IPS DF 4.7 (cell line): ENCODE data around the gene PIK3CG.

Experiments used
- DNase-seq: peaks from one replicate; pipeline ENCODE4 v3.0.0-alpha.2; 2013; ENCODE audit warnings: low spot score; ENCODE audit errors: extremely low read depth

Gene PIK3CG

DNA sequence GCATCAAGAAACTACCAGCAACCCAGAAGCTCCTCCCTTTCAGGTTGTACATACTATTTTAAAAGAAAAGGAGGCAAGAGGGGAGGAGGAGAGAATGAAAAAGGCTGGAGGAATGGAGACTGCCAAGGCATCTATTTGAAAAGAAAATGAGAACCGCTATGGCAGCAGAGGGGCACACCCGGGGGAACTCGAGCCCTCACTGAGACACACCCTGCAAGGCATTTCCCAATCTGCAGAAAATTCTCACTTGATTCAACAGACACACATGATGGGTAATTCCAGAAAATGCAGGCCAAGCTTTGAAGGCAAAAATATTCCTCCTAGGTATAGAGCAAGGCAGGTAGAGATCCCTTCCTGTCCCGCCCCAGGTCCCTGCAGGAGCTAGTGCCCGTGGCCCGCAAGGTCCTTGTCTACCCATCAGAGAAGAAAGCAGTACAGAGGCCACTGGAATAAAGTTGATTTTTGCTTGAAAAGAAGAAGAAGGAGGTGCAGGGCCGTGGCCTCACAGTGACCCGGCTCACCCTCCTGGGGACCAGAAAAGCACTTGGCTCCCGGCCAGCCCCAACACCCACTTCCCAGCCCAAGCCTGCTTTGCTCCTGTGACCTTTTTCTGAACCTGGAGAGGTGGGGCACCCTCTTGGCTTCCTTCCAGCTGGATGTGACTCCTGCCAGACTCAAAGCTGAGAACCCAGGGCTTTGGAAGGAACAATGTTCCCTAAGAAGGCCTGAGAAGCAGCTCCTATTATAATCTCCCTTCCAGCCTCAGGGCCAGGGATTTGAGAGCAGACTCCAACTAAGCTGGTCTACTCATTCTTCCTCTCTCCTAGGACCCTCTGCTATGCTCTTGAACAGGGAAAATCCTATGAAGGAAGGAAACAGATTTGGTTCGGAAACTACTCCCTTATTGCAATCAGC, 6.2 kb upstream of the PIK3CG start:
- DNase-seq: no peak

DNA sequence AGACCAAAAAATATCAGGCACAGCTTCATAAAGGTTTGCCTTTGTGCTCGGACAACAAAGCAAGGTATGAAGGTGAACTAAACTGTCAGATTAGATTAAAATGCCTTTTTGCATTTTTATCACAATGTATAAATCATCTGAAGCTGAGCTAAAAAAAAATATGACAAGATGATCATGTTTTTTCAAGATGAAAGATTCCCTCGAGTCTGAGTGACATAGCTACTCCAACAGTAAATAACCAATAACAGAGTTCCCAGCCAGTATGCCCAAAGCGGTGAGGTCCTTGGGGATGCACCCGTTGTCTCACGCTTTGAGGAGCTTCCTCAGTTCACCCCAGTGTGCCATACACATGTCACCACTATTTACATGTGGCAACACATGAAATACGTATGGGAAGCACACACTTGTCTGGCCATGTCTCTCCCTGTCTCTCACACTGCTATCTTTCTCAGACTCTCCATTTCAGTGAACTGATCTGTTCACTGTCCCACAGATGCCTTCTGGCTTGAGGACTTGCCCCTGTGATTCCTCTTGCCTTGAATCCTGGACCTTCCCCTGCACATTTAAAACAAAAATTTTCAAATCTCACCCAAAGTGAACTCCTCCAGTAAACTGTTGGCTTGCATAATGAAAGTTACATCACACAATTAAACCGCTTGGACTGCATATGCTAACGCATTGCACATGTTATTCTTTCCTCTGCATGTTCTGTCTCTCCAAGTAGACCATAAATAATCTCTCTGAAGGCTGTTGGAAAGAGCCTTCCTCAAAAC, 2.6 kb upstream of the PIK3CG start:
- DNase-seq: no peak

DNA sequence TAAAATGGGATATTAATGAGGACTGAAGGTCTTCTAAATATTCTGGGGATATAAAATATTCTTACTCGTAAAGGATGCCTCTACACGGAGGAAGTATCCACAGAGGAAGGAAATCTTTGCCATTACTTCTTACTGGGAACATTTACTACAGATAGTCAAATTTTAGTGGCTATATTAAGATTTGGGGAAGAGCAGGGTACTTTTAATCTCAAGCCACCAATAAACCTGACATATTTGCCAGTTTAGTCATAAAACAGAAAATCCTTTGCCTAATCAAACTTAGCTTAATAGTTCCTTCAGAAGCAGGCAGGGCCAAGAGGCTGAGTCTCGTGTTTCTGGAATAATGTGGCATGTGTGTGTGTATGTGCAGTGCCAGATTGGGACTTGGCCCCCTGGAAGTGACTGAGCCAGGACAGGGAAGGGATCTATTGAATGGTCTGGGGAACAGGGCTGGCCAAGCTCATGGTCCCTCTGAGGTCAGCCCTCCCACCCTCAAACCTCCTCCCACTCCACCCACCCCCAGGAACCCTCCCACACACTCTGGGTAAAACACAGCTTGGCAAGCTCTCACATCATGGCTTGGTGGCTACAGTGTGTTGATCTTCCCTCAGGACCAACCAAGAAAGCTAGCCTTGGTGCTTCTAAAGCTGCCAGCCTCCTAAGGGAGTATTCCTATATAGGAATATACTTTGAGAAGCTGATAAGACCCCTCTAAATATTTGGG, 1.6 kb upstream of the PIK3CG start:
- DNase-seq: no peak

DNA sequence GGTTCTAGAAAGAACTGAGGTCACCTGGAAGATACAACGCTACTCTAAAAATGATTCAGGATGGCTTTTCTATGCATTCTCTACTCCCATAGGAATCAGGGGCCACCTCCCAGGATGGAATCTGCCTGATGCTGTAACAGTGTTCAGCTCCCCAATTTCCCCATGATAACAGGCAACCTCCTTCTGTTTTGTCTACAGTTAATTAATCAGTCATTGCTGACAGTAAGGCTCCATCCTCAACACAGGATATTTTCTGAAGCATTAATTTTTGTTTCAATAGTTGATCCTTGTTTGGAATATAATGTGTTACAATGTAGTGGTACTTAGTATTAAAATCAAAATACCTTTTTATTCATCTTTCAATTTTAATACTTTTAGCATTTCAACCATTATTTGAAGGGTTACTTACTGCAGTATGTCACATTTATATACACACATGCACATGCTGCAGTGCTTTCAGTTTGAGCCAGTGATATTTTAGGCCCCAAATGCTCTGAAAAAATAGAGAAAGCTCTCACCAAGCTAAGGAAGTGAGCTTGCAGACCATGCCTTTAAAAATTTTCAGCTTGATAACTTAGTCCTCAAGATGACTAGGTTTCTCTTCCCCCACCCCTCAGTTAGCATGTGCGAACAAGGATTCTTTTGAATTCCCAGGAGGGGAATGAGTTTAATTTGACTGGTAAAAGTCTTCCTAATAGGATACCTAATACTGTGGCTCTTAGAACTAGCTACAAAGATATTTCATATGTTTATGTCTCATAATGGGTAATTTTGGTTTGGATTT, 592 bp upstream of the PIK3CG start:
- DNase-seq: no peak

DNA sequence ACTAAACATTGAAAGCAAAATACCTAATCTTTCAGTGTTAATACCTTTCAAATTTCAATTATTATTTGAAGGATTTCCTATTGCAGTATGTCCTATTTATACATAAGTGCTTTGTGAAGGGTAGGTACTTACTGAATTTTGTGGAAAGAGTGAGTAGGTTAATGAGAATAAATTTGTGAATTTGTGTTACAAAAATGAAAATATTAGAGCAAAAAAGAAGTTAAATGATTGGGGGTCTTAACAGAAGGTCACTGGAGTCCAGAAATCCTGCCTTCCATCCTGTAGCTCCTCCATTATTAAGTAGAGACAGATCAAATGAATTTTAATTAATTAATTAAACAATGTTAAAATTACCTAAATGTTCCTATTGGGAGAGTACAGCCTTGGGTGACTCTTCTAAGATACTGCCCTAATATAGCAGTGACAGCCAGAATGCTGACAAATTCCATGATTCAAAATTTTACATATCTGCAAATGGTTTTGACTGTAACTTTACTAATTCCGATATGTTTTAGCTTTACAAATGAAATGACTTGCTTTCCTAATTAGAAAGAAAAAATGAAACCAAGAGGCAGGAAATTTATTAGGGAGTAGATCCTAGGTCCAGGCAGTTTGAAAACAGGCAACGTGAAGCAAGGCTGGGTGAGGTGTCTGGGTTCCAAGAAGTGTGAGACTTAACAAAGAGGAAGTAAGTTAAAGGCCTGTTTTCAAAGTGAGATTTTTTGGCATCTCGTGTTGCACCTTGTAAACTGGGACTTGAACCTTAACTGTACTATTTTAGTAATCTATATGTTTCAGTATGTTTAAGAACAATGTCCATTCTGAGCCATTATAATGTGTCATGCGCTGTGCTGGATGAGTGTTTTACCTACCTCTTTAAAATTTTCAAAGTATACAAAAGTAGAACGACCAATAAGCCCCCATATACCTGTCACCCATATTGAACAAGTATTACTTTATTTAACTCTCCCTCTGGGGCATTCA, 1.5 kb downstream of the PIK3CG start:
- no peak for DNase-seq

DNA sequence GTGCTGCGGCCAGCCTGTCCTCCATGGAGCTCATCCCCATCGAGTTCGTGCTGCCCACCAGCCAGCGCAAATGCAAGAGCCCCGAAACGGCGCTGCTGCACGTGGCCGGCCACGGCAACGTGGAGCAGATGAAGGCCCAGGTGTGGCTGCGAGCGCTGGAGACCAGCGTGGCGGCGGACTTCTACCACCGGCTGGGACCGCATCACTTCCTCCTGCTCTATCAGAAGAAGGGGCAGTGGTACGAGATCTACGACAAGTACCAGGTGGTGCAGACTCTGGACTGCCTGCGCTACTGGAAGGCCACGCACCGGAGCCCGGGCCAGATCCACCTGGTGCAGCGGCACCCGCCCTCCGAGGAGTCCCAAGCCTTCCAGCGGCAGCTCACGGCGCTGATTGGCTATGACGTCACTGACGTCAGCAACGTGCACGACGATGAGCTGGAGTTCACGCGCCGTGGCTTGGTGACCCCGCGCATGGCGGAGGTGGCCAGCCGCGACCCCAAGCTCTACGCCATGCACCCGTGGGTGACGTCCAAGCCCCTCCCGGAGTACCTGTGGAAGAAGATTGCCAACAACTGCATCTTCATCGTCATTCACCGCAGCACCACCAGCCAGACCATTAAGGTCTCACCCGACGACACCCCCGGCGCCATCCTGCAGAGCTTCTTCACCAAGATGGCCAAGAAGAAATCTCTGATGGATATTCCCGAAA, 2.7 kb downstream of the PIK3CG start:
- no peak for DNase-seq

DNA sequence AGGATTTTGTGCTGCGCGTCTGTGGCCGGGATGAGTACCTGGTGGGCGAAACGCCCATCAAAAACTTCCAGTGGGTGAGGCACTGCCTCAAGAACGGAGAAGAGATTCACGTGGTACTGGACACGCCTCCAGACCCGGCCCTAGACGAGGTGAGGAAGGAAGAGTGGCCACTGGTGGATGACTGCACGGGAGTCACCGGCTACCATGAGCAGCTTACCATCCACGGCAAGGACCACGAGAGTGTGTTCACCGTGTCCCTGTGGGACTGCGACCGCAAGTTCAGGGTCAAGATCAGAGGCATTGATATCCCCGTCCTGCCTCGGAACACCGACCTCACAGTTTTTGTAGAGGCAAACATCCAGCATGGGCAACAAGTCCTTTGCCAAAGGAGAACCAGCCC, 3.3 kb downstream of the PIK3CG start:
- no peak for DNase-seq

DNA sequence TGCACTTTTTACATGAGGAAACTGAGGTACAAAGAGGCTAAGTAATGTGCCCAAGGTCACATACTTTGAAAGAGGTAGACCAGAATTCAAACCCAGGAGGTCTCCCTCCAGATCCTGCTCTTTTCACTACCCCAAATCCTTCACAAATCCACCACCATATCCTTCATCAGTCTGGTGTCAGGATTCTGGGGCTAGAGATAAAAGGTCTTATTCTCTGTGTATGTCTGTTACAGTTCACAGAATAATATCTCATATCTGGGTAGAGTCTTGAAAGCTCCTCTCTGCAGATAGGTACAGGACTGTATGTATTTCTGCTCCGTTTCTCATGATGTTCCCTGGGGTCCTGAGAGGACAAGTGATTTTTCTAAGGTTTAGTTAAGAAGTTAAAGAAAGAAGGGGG, 4.9 kb downstream of the PIK3CG start:
- no peak for DNase-seq

DNA sequence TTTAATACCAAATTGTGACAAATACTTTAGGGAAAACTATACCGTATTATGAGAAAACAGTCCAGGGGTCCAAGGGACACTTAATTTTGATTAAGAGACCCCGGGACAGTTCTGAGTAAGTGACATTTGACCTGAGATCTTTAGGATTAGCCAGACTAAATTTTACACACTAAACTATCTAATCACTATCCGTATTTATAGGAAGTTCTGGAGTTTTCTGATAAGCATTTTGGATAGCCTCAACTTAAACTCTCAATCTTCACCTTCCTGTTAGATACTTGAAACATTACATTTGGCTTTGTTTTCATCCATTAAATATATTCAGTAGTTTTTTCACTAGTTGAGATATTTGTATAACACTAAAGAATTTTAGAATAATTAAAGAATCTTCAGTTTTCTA, 5.4 kb downstream of the PIK3CG start:
- DNase-seq: no peak

DNA sequence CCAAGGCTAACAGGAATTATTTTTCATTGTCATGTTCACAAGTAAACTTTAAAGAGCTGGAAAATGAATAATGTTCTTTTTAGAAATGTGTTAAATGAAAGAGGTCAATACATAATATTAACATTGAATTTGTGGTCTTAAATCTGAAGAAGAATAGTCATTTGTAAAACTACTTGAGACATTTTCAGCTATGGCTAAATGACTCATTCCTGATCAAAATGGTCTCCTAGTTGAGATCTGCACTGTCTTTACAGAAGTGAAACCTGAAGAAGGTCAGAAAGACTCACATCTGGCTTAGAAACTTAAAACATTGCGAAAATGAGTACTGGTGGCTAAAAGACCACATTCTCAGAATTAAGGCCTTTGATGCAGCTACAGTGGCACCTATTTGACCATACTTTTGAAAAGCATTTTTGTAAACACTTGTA, 5.9 kb downstream of the PIK3CG start:
- DNase-seq: no peak

DNA sequence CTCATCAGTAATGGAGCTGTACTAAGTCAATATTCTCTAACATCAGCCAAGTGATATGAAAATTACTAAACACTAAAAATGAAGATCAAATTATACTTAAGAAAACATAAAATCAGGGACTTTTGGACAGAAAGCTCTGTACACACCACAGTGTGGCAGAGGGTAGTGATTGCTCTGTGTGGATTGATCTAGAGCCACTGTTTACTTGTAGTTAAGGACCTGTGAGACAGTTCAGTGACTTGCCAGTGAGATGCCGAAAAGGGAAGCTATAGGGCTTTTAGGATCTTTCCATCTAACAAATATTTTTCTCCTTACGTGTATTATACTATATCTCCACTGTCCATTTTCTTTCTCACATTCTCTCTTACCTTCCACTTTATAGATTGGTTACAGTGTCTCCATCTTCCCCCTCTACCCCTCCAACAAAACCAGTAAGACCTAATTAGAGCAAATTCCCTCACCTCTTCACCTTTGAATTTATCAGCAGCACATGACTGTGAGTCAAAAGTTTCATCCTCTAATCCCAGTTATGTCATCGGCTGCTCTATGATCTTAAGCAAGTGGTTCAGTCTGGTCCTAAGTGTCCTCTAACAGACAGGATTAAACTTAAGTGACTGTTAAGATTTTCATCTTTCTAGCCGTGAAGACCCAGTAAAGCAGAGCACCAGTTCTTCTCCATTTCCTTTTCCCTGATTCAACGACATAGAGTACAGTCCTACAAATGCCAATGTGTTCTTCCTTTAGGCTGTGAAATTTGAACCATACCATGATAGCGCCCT, 6.9 kb downstream of the PIK3CG start:
- DNase-seq: no peak

DNA sequence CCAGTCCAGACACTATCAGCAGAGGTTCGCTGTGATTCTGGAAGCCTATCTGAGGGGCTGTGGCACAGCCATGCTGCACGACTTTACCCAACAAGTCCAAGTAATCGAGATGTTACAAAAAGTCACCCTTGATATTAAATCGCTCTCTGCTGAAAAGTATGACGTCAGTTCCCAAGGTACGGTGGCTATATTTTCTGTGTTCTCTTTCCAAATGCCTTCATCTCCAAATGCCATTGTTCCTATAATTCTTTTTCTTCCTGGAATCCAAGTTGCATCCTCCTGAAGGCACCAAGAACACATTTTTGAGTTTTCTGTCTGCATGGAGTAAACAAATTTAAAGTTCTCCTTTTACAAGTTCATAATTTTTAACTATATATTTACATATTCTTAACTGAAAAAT, 7.7 kb downstream of the PIK3CG start:
- DNase-seq: no peak

DNA sequence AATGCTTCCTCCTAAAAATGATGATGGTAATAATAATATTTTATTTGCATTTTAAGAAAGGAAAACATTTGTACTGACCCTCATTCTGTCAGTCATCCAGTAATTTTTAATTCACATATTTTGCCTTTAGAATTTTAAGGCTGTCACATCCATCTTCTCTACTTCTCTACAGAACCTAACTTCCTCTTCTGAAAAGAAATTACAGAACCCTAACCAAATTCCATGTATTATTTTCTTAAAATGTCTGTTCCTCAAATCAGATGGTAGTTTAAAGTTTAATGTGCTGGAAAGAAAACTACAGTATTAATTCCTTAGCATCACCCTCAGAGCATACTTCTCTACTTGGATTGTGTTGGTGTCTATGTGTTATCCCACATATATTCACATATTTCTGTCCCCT, 9.0 kb downstream of the PIK3CG start:
- no peak for DNase-seq

DNA sequence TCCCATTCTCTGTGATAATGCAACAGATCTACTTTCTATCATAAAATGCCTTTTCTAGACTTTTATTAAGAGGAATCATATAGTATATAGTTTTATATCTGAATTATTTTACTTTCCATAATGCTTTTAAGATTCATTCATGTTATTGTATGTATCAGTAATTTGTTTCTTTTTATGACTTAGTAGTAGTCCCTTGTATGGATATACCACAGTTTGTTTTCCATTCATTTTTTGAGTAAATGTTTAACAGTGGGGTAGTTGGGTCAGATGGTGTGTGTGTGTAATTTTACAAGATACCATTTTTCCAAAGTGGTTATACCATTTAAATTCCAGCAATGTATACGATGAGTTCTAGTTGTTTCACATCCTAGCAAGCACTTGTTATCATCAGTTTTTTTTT, 10.4 kb downstream of the PIK3CG start:
- no peak for DNase-seq

DNA sequence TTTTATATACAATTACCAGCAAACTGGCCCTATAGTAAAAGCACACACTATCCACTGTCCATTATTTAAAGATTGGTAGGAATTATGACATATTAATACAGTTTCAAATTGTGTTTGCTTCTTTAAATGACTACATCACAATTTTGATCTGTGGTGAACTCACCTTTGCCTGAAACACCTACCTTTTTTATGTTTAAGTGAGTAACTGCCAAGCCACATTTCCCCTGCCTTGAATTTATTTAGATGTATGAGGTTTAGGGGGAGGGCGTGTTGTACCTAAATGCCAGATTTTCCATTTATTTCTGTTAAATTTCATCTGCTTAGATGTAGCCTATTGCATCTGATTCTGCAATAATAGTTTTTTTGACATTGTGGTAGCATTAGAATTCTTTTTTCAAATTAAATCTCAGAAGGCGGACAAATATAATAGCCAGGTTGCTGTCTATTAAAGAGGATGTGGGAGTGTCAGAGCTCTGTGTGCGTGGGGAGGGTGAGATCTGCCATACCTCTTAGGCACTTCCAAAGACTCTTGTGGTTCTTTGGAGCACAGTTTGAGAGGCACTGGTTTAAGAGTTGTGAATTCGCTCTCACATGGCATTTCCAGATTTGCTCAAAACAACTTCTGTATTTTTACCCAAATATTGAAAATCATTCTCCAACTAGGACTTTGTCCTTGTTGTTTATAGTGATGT, 13.8 kb downstream of the PIK3CG start:
- no peak for DNase-seq

DNA sequence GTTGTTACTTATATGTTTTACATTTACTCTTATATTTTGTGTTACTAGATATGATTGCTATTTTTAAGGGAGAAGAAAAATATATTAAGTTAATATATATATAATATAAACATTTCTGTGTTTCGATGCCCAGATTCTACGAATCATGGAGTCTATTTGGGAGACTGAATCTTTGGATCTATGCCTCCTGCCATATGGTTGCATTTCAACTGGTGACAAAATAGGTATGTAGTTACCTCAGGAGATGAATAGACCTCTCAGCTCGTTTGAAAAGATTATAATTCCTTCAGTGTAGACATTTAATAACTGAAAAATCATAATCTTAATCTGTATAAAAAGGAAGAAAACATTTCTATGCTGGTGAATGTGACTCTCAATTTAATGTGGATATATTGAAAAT, 16.9 kb downstream of the PIK3CG start:
- no peak for DNase-seq

DNA sequence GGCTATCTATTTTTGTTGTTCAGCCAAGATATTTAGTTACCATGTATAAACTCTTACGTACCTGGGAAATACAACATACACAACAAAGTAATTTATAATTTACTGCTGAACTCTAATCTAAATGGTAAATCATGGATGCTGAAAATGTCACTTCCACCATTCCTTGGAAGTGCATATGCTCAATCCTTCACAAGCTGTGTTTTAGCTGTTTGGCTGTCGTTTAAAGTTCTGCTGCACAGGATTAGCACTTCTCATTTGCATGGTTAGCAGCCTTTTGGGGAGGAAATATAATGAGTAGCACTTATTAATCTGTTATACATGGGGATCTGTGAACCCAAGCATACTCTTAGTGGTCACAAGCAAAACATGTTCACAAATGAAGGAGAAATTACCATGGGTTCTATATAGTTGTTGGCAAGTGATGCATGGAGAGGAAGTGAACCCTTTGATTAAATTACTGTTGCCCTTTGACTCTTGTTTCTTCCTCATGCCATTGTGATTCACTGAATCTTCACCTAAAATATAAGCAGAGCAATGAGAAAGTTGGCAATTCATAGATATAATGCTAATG, 18.5 kb downstream of the PIK3CG start:
- no peak for DNase-seq

DNA sequence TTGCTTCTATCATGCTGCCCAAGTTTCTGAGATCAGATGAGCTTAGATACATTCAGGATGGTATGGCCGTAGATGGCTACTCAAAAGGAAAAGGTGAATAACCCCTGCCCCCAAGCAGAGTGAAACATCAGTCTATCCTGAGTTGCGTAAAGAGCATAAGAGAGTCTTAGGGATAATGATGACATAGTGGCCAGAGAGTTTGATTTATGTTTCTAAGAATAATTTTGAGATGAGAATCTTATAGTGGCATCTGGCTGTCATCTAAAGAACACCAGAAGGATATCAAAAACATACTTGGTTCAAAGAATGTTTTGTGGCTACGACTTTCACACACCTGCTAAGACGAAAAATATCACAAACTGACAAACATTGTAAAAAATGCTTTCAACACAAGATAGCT, 20.6 kb downstream of the PIK3CG start:
- DNase-seq: no peak
